Ovary (tissue), 9 donors: ENCODE measurements around the gene TMEM123. TPM values are rescaled to one million over a fixed set of nuclear protein-coding genes. Genes with fewer than 3 reads are reported as not detected.

Source experiments
- DNase-seq, 5 donors: peaks; one replicate each; pipeline ENCODE4 v3.0.0-alpha.2; 2019 to 2020
- H3K27ac ChIP-seq, 2 donors: fragments of 200-600 bp; one replicate each; pipeline versions ENCODE4 v1.5.1 to v1.8.0; 2019 to 2022
- H3K27me3 ChIP-seq: fragments of 200-600 bp; one replicate; pipeline ENCODE4 v1.8.0; 2022
- H3K36me3 ChIP-seq: fragments of 200-600 bp; sonication (generic); one replicate; pipeline ENCODE4 v1.5.1; 2019
- H3K4me1 ChIP-seq: one replicate; pipeline ENCODE4 v1.8.1; 2013; ENCODE audit warnings: mild to moderate bottlenecking, moderate library complexity; ENCODE audit not compliant: insufficient read depth
- H3K4me3 ChIP-seq: fragments of 200-600 bp; sonication (generic); one replicate; pipeline ENCODE4 v1.5.1; 2017
- H3K9me3 ChIP-seq, 2 donors: fragments of 200-600 bp in 1 of 2; sonication (generic) in 1 of 2; one replicate each; pipeline versions ENCODE4 v1.5.1 to v1.8.1; 2013 to 2019; ENCODE audit warnings: mild to moderate bottlenecking in 1 of 2, moderate library complexity in 1 of 2
- CTCF ChIP-seq, 3 donors: fragments of 450-650 bp in 2 of 3; fragments of 200-600 bp in 1 of 3; IDR thresholded peaks; one replicate each; pipeline versions ENCODE4 v1.5.1 to v1.8.0; 2016 to 2022; ENCODE audit warnings: antibody characterized with exemption in 3 of 3, mild to moderate bottlenecking in 1 of 3
- EP300 ChIP-seq: sonication (generic); formaldehyde crosslinking; IDR thresholded peaks from one replicate; pipeline ENCODE4 v1.6.1; 2017; ENCODE audit warnings: antibody characterized with exemption
- POLR2A ChIP-seq: fragments of 450-650 bp; IDR thresholded peaks from one replicate; pipeline ENCODE4 v1.6.1; 2017; ENCODE audit warnings: antibody characterized with exemption, mild to moderate bottlenecking, moderate library complexity
- WGBS, 3 donors: extraction: QIAGEN DNeasy Blood & Tissue Kit in 1 of 3; methylation state at CpG; one replicate each; pipeline versions ENCODE4 v1.1.5 to v1.1.7; 2013 to 2017; 5-methylcytosine and 5-hydroxymethylcytosine counted together
- intact Hi-C, 4 donors: fragments of 100-400 bp; cut with DNase I; formaldehyde crosslinking; loops; one replicate each; pipeline versions ENCODE4 v1.11.0 to v1.15.1; 2022 to 2023
- polyA plus RNA-seq, 2 donors: library from polyadenylated mRNA; stranded (reverse); fragments of 200-250 nt in 1 of 2; fragments of 350-450 nt in 1 of 2; fragmentation: Illumina TruSeq in 1 of 2; extraction: RNeasy Lipid Tissue Mini Kit (QIAGEN cat#74804) in 1 of 2; gene quantifications; one replicate each; pipeline ENCODE4 v1.2.3, GENCODE V29; 2013 to 2014
- total RNA-seq, 7 donors: library from RNA; depleted of rRNA in 2 of 7; stranded (reverse); fragments of >200 nt in 2 of 7; fragmentation: NEBNext Ultra II Directional in 3 of 7; extraction: Animal tissue kit (Norgen Biotek cat#: 25700) in 3 of 7; gene quantifications; one replicate each; pipeline versions ENCODE4 v1.1.0 to v1.2.4, GENCODE V29; 2016 to 2023
- donor health status: DM: no; HTN: no; CAD: no; lungs with moderate emphysema.
- donor health status: DM: no; HTN: no; CAD: no.
- donor health status: Bipolar disorder and iron deficiency.
- donor health status: DM: yes; HTN: yes; CAD: no.
- donor health status: DM: no; HTN: no; CAD: no.
- donor health status: DM: yes; HTN: yes; CAD: no.

TMEM123 gene
- total and polyA plus RNA-seq, 9 donors: 69.4 to 165 (median 124) TPM

GRCh38 chr11:102431404-102431803 lies 21.2 kb downstream of the TMEM123 start:
- DNase-seq: no peak
- whole genome bisulfite sequencing, 3 donors: 95 to 97% (median 97%) methylated on average over 2 of the region's 2 CpGs
- no peak overlapping the region for H3K4me3 ChIP-seq
- H3K36me3 ChIP-seq: no peaks in the 10 kb centered on the region
- intact Hi-C loops: loop anchor here in 1 of 4 donors (10.0 kb wide), 1 partner anchor 1193 kb away; no protein-coding TSS in a partner anchor
- H3K4me1 ChIP-seq: peaks cover 3% of the 10 kb centered on the region
- no peaks in the 10 kb centered on the region for H3K9me3 ChIP-seq
- TF ChIP-seq CTCF (IDR thresholded peaks at IDR 0.05): no peak
- TF ChIP-seq EP300: no peak
- TF ChIP-seq POLR2A: no peak
- H3K27me3 ChIP-seq: no peaks in the 10 kb centered on the region
- H3K27ac ChIP-seq: no peak overlapping the region

- no peak overlapping the region for H3K4me3 ChIP-seq
- H3K36me3 ChIP-seq: no peaks in the 10 kb centered on the region
- H3K27me3 ChIP-seq: no peaks in the 10 kb centered on the region
- 66 to 68% (median 68%) methylated on average over 3 of the region's 3 CpGs for WGBS, 3 donors
- H3K27ac ChIP-seq: no peak overlapping the region
- no peak for DNase-seq
- H3K4me1 ChIP-seq: peaks cover 4% of the 10 kb centered on the region
- no peak for TF ChIP-seq CTCF (IDR thresholded peaks at IDR 0.05)
- intact Hi-C loops: loop anchor here in 1 of 4 donors (10.0 kb wide), 1 partner anchor 1195 kb away; no protein-coding TSS in a partner anchor
- no peaks in the 10 kb centered on the region for H3K9me3 ChIP-seq
Observed at GRCh38 chr11:102430158-102430836, 22.3 kb downstream of the TMEM123 start.

- no peak for DNase-seq
- peaks cover 4% of the 10 kb centered on the region for H3K4me1 ChIP-seq
- WGBS, 3 donors: 75 to 87% (median 84%) methylated on average over 4 of the region's 4 CpGs
Observed at GRCh38 chr11:102429691-102430090, 22.9 kb downstream of the TMEM123 start.

GRCh38 chr11:102429226-102429625 lies 23.3 kb downstream of the TMEM123 start:
- H3K27me3 ChIP-seq: no peaks in the 10 kb centered on the region
- H3K4me1 ChIP-seq: peaks cover 4% of the 10 kb centered on the region
- no peak overlapping the region for H3K27ac ChIP-seq
- H3K9me3 ChIP-seq: no peaks in the 10 kb centered on the region
- H3K4me3 ChIP-seq: no peak overlapping the region
- WGBS, 3 donors: 64 to 75% (median 67%) methylated on average over 3 of the region's 3 CpGs
- no peak for DNase-seq
- intact Hi-C loops: no loop called here
- H3K36me3 ChIP-seq: no peaks in the 10 kb centered on the region
- TF ChIP-seq EP300 (no peak), CTCF (IDR thresholded peaks at IDR 0.05) (no peak), POLR2A (no peak)

More at GRCh38 chr11:102429691-102430090, 22.9 kb downstream of the TMEM123 start:
- no peak overlapping the region for H3K27ac ChIP-seq
- no peak for TF ChIP-seq POLR2A
- no peaks in the 10 kb centered on the region for H3K27me3 ChIP-seq
- H3K9me3 ChIP-seq: no peaks in the 10 kb centered on the region
- intact Hi-C loops: loop anchor here in 1 of 4 donors (10.0 kb wide), 1 partner anchor 1195 kb away; no protein-coding TSS in a partner anchor
- no peak overlapping the region for H3K4me3 ChIP-seq
- no peaks in the 10 kb centered on the region for H3K36me3 ChIP-seq

- Histone ChIP-seq H3K4me3 (no peak overlapping the region), H3K9me3 (no peaks in the 10 kb centered on the region), H3K27me3 (no peaks in the 10 kb centered on the region), H3K4me1 (peaks cover 4% of the 10 kb centered on the region), H3K27ac (no peak overlapping the region), H3K36me3 (no peaks in the 10 kb centered on the region)
- DNase-seq: no peak
- intact Hi-C loops: no loop called here
- TF ChIP-seq POLR2A (no peak), CTCF (IDR thresholded peaks at IDR 0.05) (no peak), EP300 (no peak)
- WGBS, 3 donors: 91 to 99% (median 91%) methylated on average over 4 of the region's 4 CpGs
Observed at GRCh38 chr11:102428696-102429095, 23.9 kb downstream of the TMEM123 start.
